GM21717 (cell line): ENCODE measurements around the gene PTPN3.
"Not testable (repeated sequence)": the region's sequence is repeated elsewhere in the genome, so short reads cannot be mapped to it uniquely, and the experiment has no call there.

Source experiments
- ATAC-seq: cut with Tn5 transposase; IDR thresholded peaks from one replicate; pipeline ENCODE4 v1.9.1; 2021; ENCODE audit warnings: mild to moderate bottlenecking, moderate library complexity; ENCODE audit not compliant: unreplicated experiment

PTPN3 gene

GRCh38 chr9:109354190-109354589 is 143.9 kb downstream of the PTPN3 start:
- no peak for ATAC-seq

DNA sequence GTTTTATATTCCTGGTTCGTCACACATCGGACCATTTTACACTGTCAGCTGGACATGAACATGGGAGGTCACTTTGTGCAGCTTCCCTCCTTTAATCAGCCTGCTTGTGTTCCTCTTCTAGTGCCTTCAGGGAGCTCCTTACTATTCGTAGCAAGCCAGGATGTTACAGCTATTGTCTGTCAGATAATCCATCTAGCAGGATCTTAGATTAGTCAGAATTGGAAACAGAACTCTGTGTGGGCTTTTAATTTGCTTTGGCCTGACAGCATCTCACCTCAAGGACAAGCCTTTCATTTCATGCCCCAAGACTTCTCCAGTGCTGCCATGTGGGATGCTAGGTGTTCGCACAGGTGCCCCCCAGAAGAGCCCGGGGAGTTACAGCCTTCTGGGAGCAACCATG is 147.1 kb downstream of the PTPN3 start:
- ATAC-seq, result no peak

GRCh38 chr9:109349421-109349846 is 148.7 kb downstream of the PTPN3 start:
- ATAC-seq, result no peak

DNA sequence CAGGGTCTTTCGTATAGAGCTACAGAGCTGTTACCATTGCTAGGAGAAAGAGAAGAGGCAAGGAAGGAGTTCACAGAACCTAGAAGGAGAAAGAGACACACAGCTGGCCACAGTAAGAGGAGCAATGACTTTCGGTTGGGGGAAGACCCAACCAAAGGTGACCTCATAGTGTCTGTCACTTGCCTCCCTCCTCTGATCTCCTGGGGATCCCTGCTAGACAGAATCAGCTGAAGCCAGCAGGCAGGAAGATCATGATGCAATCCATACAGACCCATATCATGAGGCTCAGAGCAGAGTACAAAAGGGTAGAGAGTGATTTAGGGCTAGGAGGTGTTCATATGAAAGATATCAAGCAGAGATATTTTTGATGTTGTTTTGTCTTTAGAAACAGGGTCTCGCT is 151.2 kb downstream of the PTPN3 start:
- ATAC-seq, result no peak

- no peak for ATAC-seq
Observed at GRCh38 chr9:109344866-109345265, 153.2 kb downstream of the PTPN3 start.

GRCh38 chr9:109342878-109343277 is 155.2 kb downstream of the PTPN3 start:
- ATAC-seq, result no peak

DNA sequence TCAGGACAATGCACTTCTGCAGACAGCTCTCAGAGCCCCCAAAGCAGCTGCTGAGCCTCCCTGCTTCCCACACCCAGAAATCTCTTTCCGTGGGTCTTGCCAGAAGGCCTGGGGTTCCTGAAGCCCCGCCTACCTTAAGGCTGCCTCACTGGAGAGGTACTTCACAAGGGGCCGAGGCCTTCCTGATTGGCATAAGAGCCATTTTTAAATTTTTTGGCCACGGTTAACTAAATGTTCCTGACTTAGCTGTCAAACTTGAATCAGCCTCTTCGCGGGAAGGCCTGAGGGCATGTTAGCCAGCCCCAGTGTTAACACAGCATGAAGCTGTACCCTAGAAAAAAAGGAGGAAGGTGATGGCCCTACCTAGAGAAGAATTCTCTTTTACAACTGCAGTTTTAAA is 156.5 kb downstream of the PTPN3 start:
- ATAC-seq, result no peak

DNA sequence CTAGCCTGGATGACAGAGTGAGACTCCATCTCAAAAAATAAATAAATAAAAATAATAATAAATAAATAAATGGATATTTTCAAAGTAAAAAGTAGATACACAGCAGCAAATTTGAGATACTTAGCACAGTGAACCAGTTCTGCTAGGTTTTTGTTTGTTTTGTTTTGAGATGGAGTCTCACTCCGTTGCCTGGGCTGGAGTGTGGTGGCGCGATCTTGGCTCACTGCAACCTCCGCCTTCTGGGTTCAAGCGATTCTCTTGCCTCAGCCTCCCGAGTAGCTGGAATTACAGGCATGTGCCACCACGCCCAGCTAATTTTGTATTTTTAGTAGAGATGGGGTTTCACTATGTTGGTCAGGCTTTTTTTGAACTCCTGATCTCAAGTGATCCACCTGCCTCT is 157.1 kb downstream of the PTPN3 start:
- ATAC-seq, result not testable (repeated sequence)

DNA sequence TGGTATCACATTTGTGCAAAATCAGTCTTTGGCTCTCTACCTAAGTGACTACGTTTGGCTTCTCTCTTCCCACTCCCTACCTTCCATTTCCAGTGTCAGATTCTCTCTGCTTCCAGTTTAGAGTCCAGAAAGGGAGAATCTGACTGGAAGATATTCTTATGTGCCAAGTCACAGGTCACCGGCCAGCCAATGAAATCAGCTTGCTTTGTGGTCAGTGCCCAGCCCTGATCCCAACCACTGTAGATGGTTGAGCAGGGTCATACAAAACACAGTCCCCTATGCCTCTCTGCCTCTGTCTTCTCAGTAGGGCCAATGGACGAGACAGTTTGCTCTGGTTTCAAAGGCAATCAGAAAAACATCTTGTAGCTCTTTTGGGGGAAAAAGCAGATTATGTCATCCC is 161.7 kb downstream of the PTPN3 start:
- ATAC-seq, result no peak

GRCh38 chr9:109335929-109336328 is 162.2 kb downstream of the PTPN3 start:
- ATAC-seq, result no peak

GRCh38 chr9:109335121-109335520 is 163.0 kb downstream of the PTPN3 start:
- no peak for ATAC-seq

DNA sequence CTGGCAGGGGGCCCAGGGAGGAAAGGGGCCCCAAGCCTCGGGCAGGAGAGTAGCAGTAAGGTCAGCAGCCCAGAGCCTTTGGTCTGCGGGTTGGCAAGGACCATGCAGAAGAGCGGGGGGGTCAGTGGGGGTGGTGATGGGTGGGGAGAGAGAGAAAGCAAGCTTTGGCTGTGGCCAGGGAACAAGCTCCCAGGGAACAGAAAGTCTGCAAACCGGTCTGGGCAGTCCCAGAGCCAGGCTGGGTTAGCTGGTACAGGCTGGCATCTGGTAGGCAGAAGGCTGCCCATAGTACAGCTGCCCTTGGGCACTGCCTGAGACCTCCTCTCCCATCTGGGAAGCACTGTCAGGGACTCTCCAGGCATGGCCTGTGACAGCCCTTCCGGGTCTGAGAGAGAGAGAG is 166.8 kb downstream of the PTPN3 start:
- ATAC-seq, result no peak

DNA sequence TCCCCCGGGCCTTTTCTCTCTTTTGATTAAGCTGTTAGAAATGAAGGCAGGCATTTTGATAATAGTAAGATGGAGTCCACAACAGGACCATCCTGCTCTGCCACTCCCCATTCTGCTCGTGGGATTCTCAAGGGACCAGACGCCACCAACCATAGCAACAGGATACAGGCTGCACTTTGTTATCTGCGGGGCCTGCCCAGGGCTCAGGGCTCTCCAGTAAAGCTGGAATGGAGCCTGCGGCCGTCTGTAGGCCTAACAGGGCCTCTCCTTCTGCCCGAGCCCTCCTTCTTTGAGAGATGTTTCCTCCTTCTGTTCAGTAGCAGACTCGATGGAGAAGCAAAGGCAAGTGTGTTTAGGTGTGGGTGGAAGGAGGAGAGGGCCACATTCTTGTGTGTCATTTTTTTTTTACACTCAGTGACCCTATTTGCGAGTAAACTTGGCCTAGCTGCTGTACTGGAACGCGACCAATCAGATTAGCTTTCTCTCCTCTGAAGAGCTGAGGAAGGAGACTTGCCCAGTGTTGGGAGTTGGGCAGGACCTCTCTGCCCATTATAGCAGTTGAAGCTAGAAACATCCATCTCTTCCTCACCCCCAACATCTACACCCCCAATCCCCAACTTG is 168.4 kb downstream of the PTPN3 start:
- ATAC-seq, result no peak

DNA sequence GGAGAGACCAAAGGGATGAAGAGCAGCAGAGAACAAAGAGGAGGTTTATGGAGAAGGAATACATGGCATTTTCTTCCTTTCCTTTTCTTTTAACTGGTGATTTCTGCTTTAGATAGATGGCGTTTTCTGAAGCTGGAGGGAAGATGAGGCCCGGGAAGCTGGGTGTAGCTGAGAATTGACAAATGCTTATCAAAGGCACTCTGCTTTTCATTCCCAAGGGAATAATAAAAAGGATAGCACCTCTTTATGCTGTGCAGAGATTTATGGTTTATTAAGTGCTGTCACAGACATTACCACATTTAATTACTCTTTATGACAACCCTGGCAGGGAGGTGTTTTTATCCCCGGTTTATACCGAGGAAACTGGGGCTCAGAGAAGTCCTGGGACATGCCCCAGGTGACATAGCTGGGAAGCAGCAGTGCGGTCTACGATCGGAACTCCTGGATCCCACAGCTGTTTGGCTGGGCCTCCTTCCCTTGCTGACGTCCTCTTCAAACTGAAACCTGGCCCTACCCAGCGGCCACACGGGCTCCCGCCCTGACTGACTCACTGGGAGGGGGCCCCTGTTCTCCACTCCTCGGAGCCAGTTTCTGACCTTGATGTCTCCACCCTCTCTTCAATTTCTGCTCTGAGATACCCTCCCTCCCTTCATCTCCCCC is 169.0 kb downstream of the PTPN3 start:
- ATAC-seq, result no peak
